GM10847 (cell line): Measurements from ENCODE around the gene TMEM220.

Experiments
- POLR2A ChIP-seq: IDR thresholded peaks from 2 replicates; pipeline ENCODE4 v1.6.1; 2011; ENCODE audit not compliant: insufficient read length; ENCODE audit errors: extremely low read depth

Gene TMEM220

DNA sequence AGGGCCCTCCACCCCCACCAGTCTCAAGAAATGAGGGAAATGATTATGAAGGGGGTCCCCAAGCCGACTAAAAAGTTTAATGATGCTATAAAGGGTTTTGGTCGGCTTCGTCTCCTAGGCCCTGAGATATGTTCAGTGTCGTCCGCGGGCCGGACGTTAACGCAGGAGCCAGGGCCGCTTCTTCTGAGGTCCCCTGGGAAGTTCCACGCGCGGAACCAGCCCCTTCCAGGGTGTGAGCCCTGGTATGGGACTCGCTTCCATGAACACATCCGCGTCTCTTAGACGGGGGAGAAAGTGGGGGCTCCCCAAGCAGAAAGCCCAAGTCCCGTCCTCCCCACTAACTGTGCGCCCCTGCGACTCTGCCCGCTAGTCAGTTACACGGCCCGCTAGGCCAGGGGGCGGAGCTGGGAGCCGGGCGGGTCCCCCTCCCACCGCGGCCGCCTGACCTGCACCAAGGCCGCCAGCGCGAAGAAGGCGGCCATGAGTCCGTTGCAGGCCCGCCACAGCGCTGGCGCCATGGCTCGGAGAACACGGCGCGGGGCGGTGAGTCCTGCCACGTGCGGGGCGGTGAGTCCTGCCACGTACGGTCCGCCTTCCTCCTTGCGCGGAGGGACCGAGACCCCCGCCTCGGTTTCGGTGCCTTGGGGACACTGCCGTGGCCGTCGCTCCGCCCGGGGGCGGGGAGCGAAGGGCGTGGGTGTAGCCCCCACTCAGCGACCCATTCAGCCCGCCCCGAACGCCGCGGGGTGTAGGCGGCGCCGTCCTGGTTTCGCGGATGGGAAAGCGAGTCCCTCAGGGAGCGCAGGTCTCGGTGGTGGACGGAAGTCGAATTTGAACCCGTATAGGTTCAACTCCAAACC, at the start of gene TMEM220:
Gene TMEM220, minus strand, starts transcription at position 690 of the 860 bp plus-strand sequence. Its CDS starts 172 bp downstream, at position 518.
- no peak for TF ChIP-seq POLR2A

GRCh38 chr17:10779609-10780008, 49.8 kb upstream of the TMEM220 start:
- no peak for TF ChIP-seq POLR2A

DNA sequence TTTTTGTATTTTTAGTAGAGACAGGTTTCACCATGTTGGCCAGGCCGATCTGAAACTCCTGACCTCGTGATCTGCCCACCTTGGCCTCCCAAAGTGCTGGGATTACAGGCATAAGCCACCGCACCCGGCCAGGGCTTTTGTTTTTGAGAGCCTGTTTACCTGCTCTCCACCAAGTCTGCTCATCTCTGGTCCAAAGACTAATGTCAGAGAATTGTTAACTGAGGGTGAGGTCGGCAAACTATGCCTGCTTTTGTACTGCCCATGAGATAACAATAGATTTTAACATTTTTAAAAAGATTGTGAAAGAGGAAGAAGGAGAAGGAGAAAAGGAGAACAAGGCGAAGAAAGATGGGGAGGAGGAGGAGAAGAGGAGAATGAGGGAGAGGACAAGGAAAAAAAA, 48.1 kb upstream of the TMEM220 start:
- TF ChIP-seq POLR2A, result no peak

DNA sequence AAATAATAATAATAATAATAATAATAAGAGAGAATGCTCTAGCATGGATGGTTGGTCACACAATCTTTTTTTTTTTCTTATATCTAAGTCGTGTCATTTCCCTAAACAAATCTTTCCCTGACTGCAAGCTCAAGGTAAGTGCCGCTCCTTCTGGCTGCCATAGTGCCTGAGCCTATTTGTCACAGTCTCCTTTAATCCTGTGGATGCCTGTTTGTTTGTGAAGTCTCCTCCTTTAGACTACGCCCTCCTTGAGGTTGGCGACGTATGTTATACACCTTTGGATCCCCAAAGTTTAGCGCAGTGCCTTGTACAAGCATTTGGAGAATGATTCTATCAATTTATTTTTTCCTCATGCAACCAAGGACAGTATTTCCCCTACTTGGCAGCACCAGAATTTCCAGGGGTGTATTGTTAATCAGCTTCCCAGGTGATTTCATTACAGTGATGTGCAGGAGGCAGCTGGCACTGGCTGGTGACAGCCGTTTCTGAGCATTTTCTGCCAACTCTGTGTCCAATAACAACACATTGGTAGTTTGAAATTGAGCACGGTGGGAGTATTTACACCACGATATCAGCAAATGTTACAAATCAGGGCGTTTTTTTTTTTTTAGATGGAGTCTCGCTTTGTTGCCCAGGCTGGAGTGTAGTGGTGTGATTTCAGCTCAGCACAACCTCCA, 47.4 kb upstream of the TMEM220 start:
- TF ChIP-seq POLR2A, result no peak

DNA sequence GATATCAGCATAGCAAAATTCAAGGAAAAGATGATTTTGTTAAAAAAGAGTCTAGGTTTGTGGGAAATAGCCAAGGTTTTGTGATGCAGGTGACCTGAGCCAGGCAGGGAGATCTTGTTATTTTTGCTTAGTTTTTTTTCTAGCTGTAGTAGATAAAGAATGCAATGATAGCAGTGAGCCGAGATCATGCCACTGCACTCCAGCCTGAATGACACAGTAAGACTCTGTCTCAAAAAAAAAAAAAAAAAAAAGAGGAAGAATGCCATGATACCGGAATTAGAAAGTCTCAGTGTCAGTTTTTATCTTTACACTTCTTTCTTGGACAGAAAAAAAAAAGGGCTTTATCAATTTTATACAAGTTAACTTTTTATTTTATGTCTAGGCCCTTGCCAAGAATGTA, 46.6 kb upstream of the TMEM220 start:
- TF ChIP-seq POLR2A, result no peak

GRCh38 chr17:10775740-10776356, 46.0 kb upstream of the TMEM220 start:
- TF ChIP-seq POLR2A, result no peak

DNA sequence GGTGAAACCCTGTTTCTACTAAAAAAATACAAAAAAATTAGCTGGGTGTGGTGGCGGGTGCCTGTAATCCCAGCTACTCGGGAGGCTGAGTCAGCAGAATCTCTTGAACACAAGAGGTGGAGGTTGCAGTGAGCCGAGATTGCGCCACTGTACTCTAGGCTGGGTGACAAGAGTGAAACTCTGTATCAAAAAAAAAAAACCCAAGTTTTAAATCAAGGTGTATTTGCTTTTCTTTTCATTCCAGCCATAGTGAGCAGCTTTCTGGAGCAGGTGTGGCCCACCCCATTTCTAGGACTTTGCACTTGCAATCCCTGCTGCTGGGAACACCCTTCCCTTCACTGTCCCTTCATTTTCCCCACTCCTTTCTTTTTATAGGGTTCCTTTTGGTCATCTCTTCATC, 45.2 kb upstream of the TMEM220 start:
- TF ChIP-seq POLR2A, result no peak

DNA sequence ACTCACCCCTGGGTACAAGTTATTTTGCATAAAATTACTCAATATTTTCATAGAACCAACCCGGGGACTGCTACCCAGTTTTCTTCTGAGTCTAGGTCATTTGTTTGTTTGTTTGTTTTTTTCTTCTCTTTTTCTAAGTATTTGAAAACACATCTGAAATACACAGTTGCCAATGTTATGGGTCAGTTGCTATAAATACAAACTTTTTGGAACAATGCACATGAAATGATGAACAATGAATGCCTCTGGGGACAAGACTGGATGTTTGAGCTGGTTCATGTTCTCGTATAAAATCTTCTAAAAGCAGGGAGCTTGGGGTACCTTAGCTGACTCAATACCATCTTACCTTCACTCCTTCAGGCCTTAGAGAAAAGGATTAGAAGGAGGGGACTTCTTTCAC, 43.6 kb upstream of the TMEM220 start:
- no peak for TF ChIP-seq POLR2A

- no peak for TF ChIP-seq POLR2A
Measured at GRCh38 chr17:10772425-10773380, 42.9 kb upstream of the TMEM220 start.

DNA sequence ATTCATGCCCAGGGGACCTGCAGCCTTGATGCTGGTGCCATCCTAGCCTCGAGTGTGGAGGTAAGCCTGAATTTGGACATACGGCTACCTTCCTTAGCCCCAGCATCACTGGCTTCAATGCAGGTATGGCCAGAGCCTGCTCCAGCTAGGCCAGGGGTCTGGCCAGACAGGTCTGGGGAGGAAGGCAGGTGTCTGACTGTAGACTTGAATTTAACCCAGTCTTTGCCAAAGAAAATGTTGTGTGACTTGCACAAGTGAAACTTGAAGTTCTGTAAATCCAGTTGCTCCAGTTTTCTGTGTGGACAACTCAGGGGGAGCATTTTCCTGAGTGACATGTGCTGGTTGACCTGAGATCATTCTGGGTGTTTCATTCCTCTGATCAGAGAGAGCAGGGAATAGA, 41.3 kb upstream of the TMEM220 start:
- TF ChIP-seq POLR2A, result no peak

DNA sequence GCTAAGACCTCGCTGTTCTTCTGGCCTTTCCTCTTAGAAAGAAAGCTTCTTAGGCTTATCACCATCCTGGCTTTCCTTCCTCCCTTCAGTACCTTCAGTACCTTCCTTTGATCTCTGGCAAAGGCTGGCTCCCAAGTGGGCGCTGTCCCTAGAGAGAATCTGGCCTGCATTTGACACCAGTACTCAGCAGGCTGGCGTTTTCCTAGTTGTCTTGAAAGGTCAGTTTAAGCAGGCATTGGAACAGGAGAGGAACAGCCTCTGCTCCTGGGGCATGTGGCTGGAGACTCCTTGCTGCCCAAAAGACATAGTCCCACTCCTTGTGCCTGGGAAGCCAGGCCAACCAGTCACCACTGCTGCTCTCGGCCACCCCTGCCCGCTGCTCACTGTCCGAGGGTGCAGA, 40.0 kb upstream of the TMEM220 start:
- no peak for TF ChIP-seq POLR2A

DNA sequence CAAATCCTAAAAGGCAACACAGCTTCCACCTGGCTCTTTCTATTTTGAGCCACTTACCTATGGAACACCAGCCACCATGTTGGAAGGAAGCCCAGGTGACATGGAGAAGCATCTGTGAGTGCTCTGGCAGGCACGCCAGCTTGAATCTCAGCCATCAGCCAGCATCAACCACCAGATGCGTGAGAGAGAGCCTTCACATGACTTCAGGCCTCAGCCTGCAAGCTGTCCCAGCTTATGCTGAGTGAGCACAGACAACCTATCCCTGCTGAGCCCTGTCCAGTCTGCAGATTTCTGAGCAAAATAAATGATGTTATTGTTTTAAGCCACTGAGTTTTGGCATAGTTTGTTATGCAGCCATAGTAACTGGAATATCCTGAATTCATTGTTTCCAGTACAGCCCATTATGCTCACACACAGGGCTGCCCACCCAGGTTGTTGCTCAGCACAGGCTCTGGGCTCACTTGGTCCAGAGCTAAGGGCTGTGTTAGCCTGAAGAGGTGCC, 39.0 kb upstream of the TMEM220 start:
- no peak for TF ChIP-seq POLR2A

DNA sequence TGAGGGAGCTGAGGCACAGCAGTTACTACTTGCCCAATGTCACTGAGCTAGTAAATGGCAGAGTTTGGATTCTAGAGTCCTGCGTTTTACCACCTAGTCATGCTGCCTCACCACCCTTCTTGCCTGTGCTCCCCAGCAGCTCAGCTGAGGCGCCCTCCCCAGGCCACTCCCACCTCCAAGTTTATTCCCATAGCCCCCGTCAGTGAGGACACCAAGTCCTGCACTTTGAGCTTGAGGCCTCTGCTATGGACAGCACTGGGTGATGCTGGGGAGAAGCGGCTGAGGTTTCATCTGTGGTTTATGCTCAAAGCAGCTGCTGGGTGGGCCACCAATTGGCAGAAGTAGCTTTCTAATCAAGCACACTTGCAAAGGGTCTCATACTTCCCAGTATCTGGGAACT, 37.4 kb upstream of the TMEM220 start:
- TF ChIP-seq POLR2A, result no peak

- no peak for TF ChIP-seq POLR2A
Measured at GRCh38 chr17:10762037-10762436, 32.2 kb upstream of the TMEM220 start.

DNA sequence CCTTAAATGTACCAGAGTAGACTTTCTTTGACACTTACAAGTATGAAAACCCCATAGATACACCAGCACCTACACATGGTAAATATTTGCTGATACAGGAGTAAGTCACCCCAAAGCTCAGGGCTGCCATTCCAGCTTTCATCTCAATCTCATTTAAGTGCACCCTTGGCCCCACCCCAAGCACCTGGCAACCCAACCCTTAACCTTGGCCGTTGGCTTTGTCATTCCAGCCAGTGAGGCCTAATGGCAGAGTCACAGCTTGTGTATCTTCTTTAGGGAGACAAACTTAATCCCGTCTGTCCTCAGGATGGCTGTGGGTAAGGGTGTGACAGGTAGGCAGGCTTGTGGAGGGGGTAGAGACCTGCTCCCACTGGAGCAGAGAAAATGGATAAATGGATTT, 31.5 kb upstream of the TMEM220 start:
- TF ChIP-seq POLR2A, result no peak
